ENCODE data around the gene TMEM98.
"Not testable (repeated sequence)": the region's sequence is repeated elsewhere in the genome, so short reads cannot be mapped to it uniquely, and the experiment has no call there.

TMEM98 gene

GRCh38 chr17:32915245-32915644, 12.7 kb upstream of the TMEM98 start:
- no peak for DNase-seq (ENCODE audit: low read depth in 2 of 2)

DNA sequence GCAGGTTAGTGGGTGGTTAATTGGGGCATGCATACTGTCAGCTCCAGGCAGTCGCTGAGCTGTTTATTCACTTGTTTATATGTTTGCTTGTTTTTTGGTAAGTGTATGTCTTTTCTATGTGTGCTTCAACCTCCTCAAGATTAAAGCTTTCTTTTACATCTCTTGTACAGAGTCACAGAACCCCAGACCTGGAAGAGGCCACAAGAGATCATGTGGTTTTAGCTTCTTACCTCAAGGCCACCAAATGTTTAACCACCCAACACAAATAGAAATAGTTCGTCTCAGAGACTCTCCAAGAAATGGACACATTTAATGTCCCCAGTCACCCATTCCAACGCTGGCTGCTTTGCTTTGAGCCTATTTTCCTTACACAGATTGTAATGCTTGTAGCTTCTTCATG, 11.8 kb upstream of the TMEM98 start:
- DNase-seq (ENCODE audit: low read depth in 2 of 2), result no peak

GRCh38 chr17:32917081-32917480, 10.9 kb upstream of the TMEM98 start:
- DNase-seq (ENCODE audit: low read depth in 2 of 2), result no peak

DNA sequence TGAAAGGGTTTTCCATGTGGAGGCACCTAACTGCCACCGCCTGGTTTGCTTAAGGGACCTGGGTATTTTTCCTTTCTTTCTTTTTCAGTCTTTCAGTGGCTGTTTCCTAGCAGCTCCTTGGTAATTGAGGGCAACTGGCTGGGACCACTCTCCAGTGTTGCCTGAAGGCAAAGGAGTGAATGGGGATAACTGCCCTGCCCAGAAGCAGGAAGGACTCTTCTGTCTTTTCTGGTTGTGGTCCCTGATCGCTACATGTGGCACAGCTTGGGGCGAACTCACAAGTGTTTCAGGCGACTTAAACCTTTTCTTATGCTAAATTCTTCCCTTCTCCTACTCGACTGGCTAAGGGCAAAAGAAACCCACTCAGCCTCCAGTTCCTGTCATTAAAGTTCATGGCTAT, 10.1 kb upstream of the TMEM98 start:
- DNase-seq (ENCODE audit: low read depth in 2 of 2), result no peak

- not testable (repeated sequence) for DNase-seq (ENCODE audit: low read depth in 2 of 2)
These were observed 8.1 kb upstream of the TMEM98 start for GRCh38 chr17:32919876-32920275.

GRCh38 chr17:32920293-32920692, 7.7 kb upstream of the TMEM98 start:
- DNase-seq (ENCODE audit: low read depth in 2 of 2), result no peak

DNA sequence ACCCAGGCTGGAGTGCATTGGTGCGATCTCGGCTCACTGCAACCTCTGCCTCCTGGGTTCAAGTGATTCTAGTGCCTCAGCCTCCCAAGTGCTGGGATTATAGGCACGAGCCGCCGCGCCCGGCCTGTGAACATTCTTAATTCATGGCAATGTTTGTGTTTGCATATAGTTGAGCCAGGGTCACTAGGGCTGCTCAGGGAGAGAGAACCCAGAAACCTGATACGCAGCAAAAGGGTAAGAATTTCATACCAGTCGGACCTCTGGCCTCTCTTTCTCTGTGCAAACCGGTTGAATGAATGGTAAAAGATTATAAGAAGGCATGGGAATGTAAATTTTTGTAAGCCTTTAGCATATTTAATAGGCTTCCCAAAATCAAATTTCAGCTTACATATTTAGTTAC, 6.9 kb upstream of the TMEM98 start:
- no peak for DNase-seq (ENCODE audit: low read depth in 2 of 2)

DNA sequence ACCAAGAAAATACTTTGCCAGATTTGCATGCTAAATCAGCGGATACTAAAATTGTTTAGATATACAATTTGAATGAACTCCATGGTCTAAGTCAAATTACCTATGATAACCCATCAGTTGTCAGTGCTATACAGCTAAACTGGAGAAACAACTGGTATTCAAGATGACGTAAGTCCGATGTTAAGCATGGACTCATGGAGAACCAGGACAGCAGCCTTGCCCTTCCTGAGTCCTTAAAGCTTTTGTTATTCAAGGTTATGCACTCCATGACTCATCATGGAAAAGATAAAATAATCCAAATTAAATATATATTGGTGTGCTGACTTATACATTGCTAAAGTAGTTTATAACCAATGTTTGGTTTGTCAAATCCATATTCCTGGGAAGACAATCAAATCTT, 4.0 kb upstream of the TMEM98 start:
- DNase-seq (ENCODE audit: low read depth in 2 of 2), result not testable (repeated sequence)

- DNase-seq (ENCODE audit: low read depth in 2 of 2), result no peak
These were observed 1.8 kb upstream of the TMEM98 start for GRCh38 chr17:32926183-32926582.

DNA sequence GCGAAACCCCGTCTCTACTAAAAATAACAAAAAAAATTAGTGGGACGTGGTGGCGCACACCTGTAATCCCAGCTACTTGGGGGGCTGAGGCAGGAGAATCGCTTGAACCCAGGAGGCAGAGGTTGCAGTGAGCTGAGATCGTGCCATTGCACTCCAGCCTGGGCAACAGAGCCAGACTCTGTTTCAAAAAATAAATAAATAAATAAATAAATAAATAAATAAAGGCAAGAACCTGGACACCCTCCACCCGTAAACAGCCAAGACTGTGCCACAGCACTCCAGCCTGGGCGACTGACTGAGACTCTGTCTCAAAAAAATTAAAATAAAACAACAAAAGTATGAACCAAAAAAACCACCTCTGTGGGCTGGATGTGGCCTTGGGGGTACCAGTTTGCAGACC, 1.2 kb upstream of the TMEM98 start:
- not testable (repeated sequence) for DNase-seq (ENCODE audit: low read depth in 2 of 2)

DNA sequence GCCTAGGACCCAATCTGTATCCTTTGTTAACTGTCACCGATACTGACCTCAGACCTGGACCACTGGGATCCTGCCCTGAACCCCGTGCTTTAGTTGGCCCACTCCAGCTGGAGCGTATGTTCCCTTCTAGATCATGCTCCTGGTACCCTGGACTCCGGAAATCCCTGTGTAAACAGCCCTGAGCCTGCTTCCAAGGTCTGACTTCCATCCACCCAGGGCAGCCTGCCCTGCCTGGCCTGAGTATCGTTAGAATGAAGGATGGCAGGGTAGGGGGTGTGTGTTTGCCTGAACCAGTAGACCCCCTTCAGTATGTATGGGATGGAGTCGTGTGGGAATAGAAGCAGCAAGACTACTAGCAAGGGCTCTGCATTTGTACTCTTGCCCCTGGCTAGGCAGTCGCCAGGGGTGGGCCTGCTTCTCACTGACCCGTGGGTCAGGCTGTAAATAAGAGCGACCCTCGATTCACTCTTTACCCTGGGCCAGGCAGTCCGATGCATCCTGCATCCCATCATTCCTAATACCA, 691 bp upstream of the TMEM98 start:
- no peak for DNase-seq (ENCODE audit: low read depth in 2 of 2)

GRCh38 chr17:32928586-32929535, 908 bp downstream of the TMEM98 start:
- no peak for DNase-seq (ENCODE audit: low read depth in 2 of 2)

DNA sequence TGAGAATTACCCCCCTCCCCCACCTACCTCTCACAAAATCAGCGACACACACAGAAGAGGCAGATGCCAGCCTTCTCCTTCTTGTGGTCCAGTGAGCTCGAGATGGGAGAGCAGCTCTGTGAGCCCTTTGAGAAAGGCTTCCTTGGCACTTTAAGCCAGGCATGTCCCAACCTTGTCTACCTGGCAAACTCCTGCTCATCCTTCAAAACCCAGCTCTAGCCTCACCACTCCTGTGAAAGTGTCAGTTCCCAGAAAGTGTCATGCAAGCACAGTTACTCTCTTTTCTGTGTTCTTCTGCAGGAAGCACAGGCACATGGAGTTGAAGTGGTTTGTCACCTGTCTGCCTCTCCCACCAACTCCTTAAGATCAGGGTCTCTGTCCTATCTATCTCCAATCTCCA, 1.6 kb downstream of the TMEM98 start:
- no peak for DNase-seq (ENCODE audit: low read depth in 2 of 2)

DNA sequence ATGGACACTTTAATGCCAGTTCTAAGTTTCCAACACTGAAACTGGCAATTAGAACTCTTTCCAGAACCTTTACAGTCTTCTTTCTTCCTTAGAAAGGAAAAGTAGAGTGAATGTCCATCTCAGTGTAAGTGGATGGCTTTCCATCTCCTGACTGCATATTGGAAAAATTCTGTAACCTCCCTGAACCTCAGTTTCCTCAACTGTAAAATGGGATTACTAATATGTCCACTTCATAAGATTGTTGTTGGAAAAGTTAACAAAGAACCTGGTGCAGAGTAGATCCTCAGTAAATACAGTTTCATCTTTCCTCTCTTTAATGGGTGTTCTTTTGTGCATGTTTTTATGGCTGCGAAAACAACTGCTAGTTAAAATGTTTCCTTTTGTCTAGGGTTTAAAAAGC, 2.6 kb downstream of the TMEM98 start:
- DNase-seq (ENCODE audit: low read depth in 2 of 2), result no peak

- no peak for DNase-seq (ENCODE audit: low read depth in 2 of 2)
These were observed 3.7 kb downstream of the TMEM98 start for GRCh38 chr17:32931686-32932085.

- no peak for DNase-seq (ENCODE audit: low read depth in 2 of 2)
These were observed 5.9 kb downstream of the TMEM98 start for GRCh38 chr17:32933881-32934280.

GRCh38 chr17:32935726-32936125, 7.8 kb downstream of the TMEM98 start:
- no peak for DNase-seq (ENCODE audit: low read depth in 2 of 2)

DNA sequence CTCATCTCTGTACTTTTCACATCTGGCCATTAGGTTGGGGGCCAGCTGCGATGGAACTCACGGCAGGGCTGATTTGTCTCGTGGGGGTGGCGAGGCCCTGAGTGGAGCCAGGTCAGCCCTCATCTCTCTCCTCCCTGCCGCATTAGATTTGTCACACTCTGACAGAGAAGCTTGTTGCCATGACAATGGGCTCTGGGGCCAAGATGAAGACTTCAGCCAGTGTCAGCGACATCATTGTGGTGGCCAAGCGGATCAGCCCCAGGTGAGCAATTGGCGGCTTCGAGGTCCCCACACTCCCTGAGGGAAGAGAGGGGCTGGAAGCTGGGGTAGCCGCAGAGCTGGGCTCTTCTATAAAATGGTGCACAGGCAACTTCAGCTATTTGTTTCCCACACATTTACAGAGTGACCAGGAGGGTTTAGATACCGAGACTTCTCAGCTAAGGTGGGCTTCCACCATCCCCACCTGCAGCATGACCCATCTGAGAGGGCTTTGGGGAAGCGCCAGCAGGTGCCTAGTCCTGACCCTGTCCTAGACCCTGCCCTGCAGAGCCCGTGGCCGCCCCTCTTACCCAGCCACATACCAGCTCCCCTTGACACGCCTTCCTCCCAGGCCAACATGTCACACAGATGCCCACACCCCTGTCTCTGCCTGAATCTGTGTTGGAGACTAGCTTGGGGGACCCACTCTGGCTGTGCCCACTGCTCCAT, 8.4 kb downstream of the TMEM98 start:
- DNase-seq (ENCODE audit: low read depth in 2 of 2), result no peak

DNA sequence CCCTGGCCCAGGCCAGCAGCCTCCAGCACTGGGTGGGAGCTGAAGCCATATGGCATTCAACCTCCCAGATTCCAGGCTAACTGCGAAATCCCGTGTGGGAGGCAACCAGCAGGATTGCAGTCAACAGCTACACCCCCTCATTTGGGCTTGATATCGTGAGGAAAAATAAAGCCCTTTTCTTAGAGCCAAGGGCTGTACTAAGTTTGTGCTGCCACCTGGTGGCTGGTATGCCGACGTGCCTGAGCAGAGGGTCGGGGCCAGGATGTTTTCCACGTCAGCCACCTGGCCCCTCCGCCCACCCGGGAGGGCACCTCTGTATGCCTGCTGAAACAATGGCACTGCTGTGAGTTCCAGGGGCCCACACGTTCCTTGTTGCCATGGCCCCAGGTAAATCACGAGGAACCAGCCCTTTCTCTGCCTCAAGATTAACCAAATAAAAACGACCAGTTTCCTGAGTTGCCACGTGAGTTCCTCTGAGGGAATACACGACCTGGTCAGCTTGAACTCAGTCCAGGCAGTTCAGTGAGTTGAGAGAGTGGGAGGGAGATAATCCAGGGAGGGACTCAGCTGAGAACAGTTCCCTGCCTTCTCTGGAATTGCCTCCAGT, 9.0 kb downstream of the TMEM98 start:
- peak; percentile 13 to 19 for DNase-seq (ENCODE audit: low read depth in 2 of 2)

GRCh38 chr17:32940706-32941390, 12.9 kb downstream of the TMEM98 start:
- DNase-seq (ENCODE audit: low read depth in 2 of 2), result no peak

GRCh38 chr17:32941419-32942032, 13.6 kb downstream of the TMEM98 start:
- no peak for DNase-seq (ENCODE audit: low read depth in 2 of 2)
